Activated CD8-positive, alpha-beta memory T cell treated with anti-CD3 and anti-CD28 coated beads for 36 hours (primary cell): Measurements from ENCODE around the gene SLC1A2. TPM values are rescaled to one million over a fixed set of nuclear protein-coding genes. Genes with fewer than 3 reads are reported as not detected.

Source experiments
- CTCF ChIA-PET: fragments of 350-600 bp; sonication (Branson Sonifier 250); formaldehyde crosslinking; loops from one replicate; lab custom pipeline; 2021; ENCODE audit warnings: antibody characterized with exemption; lab: Charles Lee
- POLR2A ChIA-PET: fragments of 350-600 bp; sonication (Branson Sonifier 250); formaldehyde crosslinking; loops from one replicate; lab custom pipeline; 2021; ENCODE audit warnings: antibody characterized with exemption; lab: Charles Lee
- total RNA-seq, 2 experiments: library from RNA; stranded (reverse); gene quantifications; one replicate each; pipeline ENCODE4 v1.2.3, GENCODE V29; 2021

The SLC1A2 gene
- total RNA-seq, 2 experiments from 2014 or later: not detected

DNA sequence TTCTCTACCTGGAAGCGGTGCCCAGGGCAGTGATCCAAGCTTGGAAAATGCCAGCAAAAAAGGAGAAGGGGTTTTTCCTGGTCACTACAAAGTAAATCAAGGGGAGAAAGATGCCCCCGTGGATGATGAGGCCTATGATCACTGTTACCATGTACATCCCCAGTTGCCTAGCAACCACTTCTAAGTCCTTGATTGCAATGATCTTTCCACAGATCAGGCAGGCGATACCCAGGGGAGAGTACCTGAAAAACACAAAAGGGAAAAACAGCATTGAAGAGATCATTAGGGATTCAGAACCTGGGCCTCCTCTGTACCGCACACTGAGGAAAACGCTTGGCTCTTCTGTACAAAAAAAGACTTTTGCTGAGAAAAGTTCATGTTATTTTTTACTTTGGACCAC lies 127.1 kb downstream of the SLC1A2 start:
- POLR2A ChIA-PET: no interaction called here
- CTCF ChIA-PET: no interaction called here

DNA sequence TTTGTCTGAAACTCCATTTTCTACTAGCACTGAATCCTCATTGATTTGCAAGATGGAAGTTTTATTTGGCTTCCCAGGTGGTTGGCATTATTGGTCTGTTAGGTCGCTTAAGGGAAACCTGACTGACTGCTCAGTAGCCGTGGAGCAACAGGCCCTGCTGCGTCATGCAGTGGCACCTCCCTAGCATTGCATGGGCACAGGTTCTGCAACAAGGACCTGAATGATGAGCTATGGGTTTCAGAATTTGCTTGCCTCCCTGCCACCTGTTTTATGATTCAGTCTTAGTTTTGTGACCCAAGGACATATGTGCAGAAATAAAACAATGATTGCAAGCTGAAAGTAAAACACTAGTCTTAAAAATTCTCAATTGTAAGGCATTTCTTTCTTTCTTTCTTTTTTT lies 128.5 kb downstream of the SLC1A2 start:
- ChIA-PET CTCF (no interaction called here), POLR2A (no interaction called here)

DNA sequence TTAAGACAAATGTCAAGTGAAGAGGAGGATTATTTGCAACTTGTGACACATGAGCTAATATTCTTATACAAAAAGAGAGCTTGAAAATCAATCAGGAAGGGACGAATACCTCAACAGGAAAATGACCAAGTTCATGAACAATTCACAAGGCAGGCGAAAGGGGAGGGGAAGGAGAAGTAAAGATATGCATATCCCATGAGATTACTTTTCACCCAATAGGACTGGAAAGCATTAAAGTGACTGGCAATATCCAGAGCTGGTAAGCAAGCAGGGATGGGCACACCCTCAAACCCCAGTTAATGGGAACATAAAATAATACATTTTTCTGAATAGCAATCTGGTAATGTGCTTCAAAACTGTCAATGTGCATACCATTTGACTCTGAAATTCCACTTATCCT lies 129.5 kb downstream of the SLC1A2 start:
- ChIA-PET POLR2A (no interaction called here), CTCF (no interaction called here)

DNA sequence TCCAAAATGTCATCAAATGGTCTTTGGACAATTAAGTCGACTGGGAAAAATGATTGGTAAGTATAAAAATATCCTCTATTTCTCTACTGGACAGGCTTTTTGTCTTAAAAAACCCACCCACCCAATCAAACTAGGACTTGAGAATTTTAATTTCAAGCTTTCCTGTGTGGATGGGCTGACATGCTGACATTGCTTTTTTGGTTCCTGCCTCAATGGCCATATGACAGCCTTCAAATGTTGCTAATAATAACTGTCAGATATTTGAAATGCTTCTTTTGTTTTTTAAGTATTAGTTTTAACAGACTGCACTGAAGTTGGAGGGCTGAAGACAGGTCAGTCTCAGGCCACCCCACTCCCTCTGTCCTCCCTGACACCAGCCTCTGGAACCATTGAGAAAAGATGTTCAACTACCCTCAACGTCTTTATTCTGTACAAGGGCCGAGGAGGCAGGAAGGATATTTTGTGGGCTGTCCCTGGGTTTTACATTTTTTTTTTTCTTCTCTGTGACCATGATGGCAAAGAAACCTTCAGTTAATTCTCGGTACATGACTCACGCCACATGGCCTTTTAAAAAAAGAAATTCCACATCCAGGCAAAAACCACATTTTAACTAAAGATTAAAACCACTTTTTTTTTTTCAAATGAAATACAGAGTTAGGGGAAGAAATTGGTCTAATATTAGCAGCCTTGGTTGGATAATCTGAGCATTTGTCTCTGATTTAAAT lies 130.4 kb downstream of the SLC1A2 start:
- POLR2A ChIA-PET: no interaction called here

DNA sequence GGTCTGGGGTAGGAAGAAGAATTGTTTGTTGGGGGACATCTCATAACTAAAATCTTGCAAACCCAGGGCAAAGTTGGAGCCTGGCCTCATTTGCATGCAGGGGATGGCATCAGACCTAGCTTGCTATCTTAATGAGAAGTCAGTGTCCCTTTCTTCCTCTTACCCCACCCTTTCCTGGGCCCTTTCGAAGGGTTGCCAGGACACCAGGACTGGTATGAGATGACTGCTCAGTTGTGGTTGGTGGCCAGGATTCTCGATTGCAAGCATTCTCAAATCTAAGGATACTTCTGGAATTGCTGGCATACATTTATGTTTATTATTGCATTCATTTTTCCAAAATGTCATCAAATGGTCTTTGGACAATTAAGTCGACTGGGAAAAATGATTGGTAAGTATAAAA lies 131.0 kb downstream of the SLC1A2 start:
- POLR2A ChIA-PET: no interaction called here
- CTCF ChIA-PET: no interaction called here

More for the DNA sequence above, 130.4 kb downstream of the SLC1A2 start:
- CTCF ChIA-PET: no interaction called here

DNA sequence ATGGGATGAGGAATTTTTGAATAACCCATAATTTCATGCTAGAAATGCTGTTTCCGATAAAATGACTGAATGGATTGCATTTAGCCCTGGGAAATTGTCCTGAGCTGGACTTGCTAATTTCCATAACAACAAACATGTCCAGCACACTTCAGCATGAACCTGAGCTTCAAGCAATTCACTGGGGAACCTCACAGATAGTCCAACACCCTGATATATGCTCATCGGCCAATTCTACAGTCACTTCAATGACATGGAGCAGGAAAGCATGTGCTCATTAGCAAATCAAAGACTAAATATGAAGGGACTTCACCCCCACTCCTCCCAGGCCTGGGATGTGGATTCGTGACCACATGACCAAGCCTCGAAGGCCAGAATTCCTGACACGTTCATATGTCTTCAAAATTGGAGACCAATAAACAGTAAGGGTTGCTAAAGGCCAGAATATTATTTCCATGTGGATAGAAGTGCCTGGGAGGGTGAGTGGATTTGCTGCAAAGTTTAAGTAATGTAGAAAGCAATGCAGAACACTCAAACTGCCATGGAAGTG lies 131.9 kb downstream of the SLC1A2 start:
- POLR2A ChIA-PET: no interaction called here

DNA sequence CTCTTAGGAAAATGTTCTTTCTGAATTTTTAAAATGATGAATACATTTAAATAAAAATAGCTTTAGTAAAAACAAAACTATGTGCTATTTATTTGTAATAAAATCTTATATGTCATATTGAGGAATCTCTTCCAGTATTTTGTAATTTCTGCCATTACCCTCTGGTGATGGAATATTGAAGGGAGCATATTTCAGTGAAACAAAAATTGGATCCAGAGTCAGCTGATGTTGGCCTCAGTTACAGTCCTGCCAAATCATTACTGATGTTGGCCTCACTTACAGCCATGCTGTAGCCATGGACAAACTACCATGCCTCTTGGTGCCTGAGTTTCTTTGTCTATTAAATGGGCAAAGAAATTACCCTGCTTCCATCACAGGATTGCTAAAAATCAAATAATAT lies 133.2 kb downstream of the SLC1A2 start:
- CTCF ChIA-PET: no interaction called here
- POLR2A ChIA-PET: no interaction called here

More for the DNA sequence above, 131.9 kb downstream of the SLC1A2 start:
- CTCF ChIA-PET: no interaction called here

DNA sequence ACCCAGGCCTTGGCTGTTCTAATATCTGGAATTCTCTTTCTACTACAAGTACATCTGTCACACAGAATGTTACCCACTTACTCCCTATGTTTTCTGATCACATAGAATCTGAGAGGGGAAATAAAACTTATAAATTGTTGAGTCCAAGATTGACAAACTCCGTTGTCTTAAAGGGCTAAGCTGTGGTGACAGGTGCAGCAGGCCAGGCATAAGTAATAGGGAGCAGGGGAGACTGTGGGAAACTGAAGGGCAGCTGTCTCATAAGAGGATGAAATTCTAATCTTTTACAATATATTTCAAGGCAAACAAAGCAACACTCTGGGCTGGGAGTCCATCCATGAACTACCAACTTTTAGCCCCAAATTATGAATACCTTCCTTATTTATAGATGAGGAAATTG lies 133.9 kb downstream of the SLC1A2 start:
- CTCF ChIA-PET: no interaction called here
- POLR2A ChIA-PET: no interaction called here

DNA sequence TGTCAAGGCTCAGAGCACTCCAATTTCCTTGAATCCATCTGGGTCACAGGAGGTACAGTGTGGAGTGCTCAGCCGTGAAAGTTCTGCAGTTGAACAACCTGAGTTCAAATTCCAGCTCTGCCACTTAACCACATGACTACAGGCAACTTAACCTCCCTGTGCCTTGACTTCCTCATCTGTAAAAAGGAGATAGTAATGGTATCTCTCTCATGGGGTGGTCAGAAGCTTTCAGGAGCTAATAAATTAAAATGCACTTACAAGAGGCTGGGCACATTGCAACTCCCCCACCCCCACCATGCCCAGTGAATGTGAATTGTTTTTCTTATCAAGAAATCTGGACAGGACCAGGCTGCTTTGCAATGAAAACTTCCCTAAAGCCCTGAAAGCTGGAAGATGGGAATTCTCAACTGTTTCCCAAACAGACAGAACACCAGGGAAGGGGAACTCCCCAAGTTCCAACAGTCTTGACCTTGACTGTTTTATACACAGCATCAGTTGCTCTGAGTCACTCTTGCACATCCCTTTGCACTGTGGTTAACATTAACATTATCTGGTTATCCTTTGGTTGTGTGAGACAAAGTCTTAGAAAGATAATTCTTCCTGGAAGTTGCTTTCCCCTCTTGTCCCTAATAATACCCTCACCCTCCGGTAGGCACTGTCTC lies 137.0 kb downstream of the SLC1A2 start:
- POLR2A ChIA-PET: no interaction called here
- CTCF ChIA-PET: no interaction called here

DNA sequence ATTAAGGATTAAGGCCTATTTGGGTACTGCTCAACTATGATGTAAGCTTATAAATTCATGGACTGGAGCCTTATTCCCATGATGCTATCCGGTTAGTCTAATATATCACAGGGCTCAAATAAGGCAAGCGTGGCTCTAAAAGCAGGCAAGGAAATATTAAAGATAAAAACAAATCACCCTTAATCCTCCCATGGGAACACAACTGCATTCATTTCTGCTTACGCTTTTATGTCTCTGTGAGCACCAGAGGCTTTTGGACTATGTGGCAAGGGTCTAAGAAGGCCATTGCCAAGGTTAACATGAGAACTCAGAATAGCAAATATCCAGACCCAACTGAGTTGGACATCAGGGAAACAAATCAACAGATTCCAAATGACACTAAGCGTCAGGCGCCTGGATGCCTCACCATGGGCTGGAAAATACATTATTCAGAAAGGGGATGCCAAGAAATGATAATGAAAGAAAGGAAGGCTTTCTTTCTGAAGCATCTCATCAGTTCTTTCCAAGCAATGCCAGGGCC lies 138.1 kb downstream of the SLC1A2 start:
- ChIA-PET POLR2A (no interaction called here), CTCF (no interaction called here)

DNA sequence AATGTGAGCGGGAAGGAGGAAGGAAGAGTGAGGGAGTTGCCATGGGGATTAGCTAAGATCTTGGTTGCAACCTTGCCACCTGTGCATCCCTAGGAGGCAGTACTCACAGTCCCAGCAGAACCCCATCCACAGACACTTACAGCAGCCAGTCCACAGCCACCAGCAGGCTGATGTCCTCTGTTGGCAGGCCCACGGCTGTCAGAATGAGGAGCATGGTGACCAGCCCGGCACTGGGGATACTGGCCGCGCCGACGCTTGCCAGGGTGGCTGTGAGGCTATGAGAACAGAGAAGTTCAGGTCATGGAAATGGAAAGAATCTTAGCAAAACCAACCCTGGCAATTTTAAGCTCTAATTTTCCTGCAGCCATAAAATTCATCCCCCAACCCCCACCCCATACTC lies 138.6 kb downstream of the SLC1A2 start:
- CTCF ChIA-PET: no interaction called here

DNA sequence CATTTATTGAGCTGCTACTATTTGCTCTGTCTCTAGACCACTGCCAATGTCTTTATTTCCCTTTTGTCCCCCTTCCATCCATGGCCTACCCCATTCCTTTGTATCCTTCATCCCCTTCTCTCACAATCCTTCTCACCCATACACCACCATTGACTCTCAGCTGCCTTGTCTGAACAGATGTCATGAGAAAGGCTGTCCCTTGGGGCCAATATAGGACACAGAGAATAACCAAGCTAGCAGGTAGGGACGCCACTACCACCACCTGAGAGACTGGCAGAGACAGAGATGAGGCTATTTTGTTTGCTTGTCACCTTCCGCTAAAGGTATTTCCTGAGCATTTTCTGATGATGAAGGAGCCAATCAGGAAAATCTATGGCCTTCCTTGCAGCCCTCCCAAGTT lies 141.5 kb downstream of the SLC1A2 start:
- POLR2A ChIA-PET: no interaction called here
- CTCF ChIA-PET: no interaction called here

More for the DNA sequence above, 138.6 kb downstream of the SLC1A2 start:
- POLR2A ChIA-PET: no interaction called here

DNA sequence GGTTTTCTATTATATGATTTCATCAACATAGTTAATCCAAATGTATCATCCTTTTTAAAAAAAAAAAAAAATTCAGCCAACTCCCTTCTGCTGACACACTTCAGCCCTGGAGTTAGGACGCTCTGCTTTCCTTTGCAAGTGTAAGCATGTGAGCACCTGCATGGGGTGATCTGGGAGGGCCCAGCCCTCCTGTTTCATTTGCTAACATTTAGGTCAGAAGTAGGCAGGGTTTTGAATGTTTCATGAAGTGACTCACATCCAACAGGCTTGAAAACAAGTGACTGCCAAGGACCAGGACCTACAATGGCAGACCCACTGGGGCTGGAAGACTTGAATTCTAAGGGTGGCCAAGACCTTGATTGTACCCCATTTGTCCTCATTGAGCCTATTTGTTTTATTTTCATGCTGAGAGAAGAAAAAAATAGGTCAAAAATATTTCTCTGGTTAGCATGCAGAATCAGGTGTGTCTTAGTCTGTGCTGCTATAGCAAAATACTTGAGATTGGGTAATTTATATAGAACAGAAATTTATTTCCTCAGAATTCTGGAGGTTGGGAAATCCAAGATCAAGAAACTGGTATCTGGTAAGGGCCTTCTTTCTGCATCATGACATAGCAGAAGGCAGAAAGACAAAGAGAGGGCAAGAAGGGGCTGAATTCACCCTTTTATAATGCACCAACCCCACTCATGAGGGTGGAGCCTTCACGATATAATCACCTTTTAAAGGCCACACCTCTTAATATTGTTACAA lies 142.8 kb downstream of the SLC1A2 start:
- POLR2A ChIA-PET: no interaction called here
- CTCF ChIA-PET: interaction anchor here (1.3 kb wide), 1 partner anchor 39 kb away, joined by 4 read pairs; no protein-coding TSS in a partner anchor

DNA sequence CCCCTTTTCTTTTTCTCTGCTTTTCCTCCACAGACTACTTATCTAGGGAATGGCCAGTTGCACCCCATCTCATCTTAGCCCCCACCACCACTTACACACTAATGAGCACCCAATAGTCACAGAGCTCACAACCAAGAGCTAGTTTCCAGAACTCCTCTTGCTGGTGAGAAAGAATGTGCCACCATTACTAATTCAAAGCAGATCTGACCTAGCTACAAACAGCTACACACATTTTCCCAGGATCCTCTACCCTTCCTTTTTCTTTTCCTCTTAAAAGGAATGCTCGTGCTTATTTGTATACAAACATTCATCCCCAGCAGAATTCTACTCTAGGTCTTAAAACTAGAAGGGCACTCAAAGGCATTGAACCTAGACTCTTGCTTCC lies 143.6 kb downstream of the SLC1A2 start:
- CTCF ChIA-PET: interaction anchor here (1.3 kb wide), 1 partner anchor 38 kb away, joined by 4 read pairs; no protein-coding TSS in a partner anchor
- POLR2A ChIA-PET: no interaction called here

DNA sequence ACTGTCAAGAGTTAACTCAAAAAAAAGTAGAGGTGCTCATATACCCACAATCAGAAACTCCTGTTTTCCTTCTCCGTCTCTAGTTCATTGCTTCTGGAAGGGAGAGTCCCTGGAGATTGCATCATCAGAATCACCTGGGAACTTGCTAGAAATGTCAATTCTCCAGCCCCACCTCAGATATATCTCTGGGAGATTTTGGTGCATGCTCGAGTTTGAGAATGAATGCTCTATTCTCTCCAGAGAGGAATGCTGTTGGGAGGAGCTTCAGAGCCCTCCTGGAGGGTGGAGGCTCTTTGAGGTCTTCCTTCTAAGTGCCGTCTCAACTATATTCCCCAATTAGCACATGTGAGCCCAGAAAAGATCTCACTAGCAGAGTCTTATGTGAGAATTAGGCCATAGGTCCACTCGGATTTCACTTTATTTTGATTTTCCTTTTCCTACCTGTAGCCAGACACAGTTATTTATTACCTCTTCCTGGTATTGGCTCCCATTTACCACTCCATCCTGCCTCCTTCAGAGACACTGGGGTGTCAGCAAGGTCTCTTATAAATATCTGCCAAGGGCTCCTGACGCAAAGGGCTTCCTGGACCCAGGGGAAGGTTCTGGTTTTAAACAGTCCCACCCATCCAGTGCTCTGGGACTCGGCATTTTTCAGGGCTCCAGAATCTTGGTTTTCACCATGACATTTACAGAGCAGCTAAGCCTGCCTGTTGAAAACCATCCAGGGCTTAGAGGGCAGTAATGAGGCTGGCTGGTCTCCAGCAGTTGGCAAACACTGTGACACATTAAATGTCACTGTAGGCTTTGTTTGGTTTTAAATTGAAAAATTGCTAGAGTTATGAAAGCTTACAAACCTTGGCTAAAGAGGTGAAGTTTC lies 144.2 kb downstream of the SLC1A2 start:
- ChIA-PET CTCF (interaction anchor here (1.3 kb wide), 1 partner anchor 37 kb away, joined by 4 read pairs; no protein-coding TSS in a partner anchor), POLR2A (no interaction called here)

DNA sequence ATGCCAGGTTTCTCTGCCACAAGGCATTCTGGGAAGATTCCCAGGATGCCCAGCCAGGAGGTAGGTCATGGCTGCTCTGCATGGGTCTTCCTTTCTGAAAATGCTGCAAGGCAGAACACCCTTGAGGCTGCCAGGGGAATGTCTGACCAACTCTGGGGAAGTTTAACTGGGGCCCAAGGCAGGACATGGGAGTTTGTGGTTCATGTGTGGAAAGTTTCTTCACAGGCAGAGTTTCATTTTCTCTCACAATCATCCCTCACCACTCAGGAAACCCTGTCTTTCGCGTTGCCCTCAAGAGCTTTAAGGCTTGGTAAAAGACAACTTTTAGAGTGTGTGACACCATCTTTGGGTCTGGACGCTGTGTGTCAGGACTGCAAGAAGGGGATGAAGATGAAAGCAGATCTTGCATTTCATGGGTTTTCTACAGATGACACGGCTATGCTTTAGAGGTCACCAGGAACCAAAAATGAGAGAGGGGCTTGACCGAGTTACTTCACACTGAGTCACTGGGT lies 146.9 kb downstream of the SLC1A2 start:
- CTCF ChIA-PET: no interaction called here

DNA sequence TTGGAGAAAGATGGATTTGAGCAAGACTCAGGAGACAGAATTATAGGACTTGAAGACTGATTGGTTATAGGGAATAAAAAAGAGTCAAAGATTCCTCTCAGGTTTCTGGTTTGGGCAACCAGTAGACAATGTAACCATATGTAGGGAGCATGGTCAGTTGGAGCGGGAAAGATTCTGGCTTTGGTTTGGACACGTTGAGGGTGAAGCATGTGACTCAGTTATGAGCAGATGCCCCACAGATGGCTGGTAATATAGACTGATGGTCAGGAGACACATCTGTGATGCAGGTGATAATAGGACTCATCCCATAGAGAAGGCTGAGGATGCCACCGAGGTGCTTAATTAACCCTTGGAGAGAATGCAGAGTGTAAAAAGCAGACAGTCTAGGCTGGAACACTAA lies 148.3 kb downstream of the SLC1A2 start:
- POLR2A ChIA-PET: no interaction called here
- CTCF ChIA-PET: no interaction called here

More for the DNA sequence above, 146.9 kb downstream of the SLC1A2 start:
- POLR2A ChIA-PET: interaction anchor here (0.5 kb wide), 1 partner anchor 271 kb away, joined by 7 read pairs; no protein-coding TSS in a partner anchor

DNA sequence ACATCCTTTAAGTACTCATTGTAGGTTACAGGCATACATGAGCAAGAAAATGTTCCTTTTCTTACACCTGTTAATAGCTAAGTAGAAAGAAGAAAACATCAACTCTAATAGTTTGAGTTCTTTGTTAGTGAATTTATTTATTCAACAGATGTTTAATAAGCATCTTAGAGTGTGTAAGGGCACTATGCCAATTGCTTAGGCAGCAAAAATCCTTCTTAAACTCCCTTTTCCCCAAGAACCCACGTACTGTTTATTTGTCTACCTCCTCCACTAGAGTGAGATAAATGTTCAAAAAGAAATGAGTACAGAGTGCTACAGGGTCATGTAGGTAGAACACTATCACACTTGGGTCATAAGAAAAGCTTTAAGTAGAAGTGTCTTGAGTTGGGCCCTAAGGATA lies 149.0 kb downstream of the SLC1A2 start:
- ChIA-PET CTCF (no interaction called here), POLR2A (no interaction called here)

DNA sequence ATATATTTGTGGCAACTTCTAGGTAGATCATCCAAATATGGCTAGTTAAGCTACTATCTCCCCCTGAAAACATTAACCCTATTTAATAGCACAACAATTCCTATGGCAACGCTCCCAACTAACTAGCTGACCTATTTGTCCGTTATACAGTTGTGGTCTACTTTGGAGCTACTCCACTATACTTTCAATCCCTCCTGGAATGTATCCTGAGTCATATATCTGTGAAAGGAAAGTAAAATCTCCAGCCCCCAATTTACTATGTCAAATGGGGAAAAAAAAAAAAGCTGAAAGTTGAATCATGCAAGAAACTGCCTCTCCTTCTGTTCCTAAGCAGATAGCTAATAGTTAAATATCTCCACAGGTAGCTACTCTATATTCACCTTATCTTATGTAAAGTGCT lies 151.9 kb downstream of the SLC1A2 start:
- ChIA-PET POLR2A (no interaction called here), CTCF (no interaction called here)
